Trophoblast cell (in vitro differentiated cells and primary cell): ENCODE data around the gene RNF150.

ENCODE experiments used
- DNase-seq, 2 donors: peaks; one replicate each; pipeline ENCODE4 v3.0.0-alpha.2; 2016
- H2AFZ ChIP-seq: 2 replicates; pipeline ENCODE4 v1.6.1; 2013; ENCODE audit warnings: low read length, moderate library complexity, mild to moderate bottlenecking; ENCODE audit not compliant: insufficient read depth, poor library complexity
- H2AK5ac ChIP-seq: 2 replicates; pipeline ENCODE4 v1.6.1; 2013; ENCODE audit warnings: mild to moderate bottlenecking, low read length
- H2BK120ac ChIP-seq: 2 replicates; pipeline ENCODE4 v1.6.1; 2013; ENCODE audit warnings: low read length, mild to moderate bottlenecking, moderate library complexity; ENCODE audit not compliant: insufficient read depth, poor library complexity
- H2BK12ac ChIP-seq: 2 replicates; pipeline ENCODE4 v1.6.1; 2013; ENCODE audit warnings: mild to moderate bottlenecking, low read length, moderate library complexity
- H2BK5ac ChIP-seq: 2 replicates; pipeline ENCODE4 v1.6.1; 2013; ENCODE audit warnings: low read length, low read depth, moderate library complexity, mild to moderate bottlenecking; ENCODE audit not compliant: poor library complexity
- H3K14ac ChIP-seq: 2 replicates; pipeline ENCODE4 v1.6.1; 2013; ENCODE audit warnings: mild to moderate bottlenecking, low read length
- H3K18ac ChIP-seq: 2 replicates; pipeline ENCODE4 v1.6.1; 2013; ENCODE audit warnings: mild to moderate bottlenecking, low read length
- H3K23ac ChIP-seq: 2 replicates; pipeline ENCODE4 v1.6.1; 2013; ENCODE audit warnings: low read length
- H3K27ac ChIP-seq: 2 replicates; pipeline ENCODE4 v1.5.1; 2013; ENCODE audit warnings: low read depth, mild to moderate bottlenecking, inconsistent platforms, low read length, moderate library complexity
- H3K27me3 ChIP-seq: 2 replicates; pipeline ENCODE4 v1.6.1; 2013; ENCODE audit warnings: inconsistent platforms, mild to moderate bottlenecking, low read length, moderate library complexity; ENCODE audit not compliant: insufficient read depth
- H3K36me3 ChIP-seq, 2 experiments: 1 replicate in 1 of 2; 2 replicates in 1 of 2; pipeline ENCODE4 v1.6.1; 2013; ENCODE audit warnings: low read length in 2 of 2, mild to moderate bottlenecking in 2 of 2, moderate library complexity in 1 of 2; ENCODE audit not compliant: insufficient read depth in 2 of 2, control insufficient read depth in 1 of 2
- H3K4ac ChIP-seq: 2 replicates; pipeline ENCODE4 v1.6.1; 2013; ENCODE audit warnings: low read depth, mild to moderate bottlenecking, low read length, moderate library complexity
- H3K4me1 ChIP-seq, 2 experiments: 1 replicate in 1 of 2; 2 replicates in 1 of 2; pipeline ENCODE4 v1.6.1; 2013; ENCODE audit warnings: low read length in 2 of 2, mild to moderate bottlenecking in 2 of 2, moderate library complexity in 1 of 2; ENCODE audit not compliant: insufficient read depth in 2 of 2, control insufficient read depth in 1 of 2
- H3K4me2 ChIP-seq: 2 replicates; pipeline ENCODE4 v1.6.1; 2013; ENCODE audit warnings: inconsistent platforms, mild to moderate bottlenecking, low read length, moderate library complexity
- H3K4me3 ChIP-seq: 2 replicates; pipeline ENCODE4 v1.5.1; 2013; ENCODE audit warnings: mild to moderate bottlenecking, low read depth, low read length, inconsistent platforms
- H3K79me1 ChIP-seq: one replicate; pipeline ENCODE4 v1.6.1; 2013; ENCODE audit warnings: low read length
- H3K79me2 ChIP-seq: 2 replicates; pipeline ENCODE4 v1.6.1; 2013; ENCODE audit warnings: low read length, mild to moderate bottlenecking; ENCODE audit not compliant: control insufficient read depth, insufficient read depth, poor library complexity
- H3K9ac ChIP-seq: 2 replicates; pipeline ENCODE4 v1.6.1; 2013; ENCODE audit warnings: mild to moderate bottlenecking, low read length
- H3K9me3 ChIP-seq: 2 replicates; pipeline ENCODE4 v1.6.1; 2013; ENCODE audit warnings: low read depth, mild to moderate bottlenecking, control low read depth, inconsistent platforms, low read length; ENCODE audit not compliant: insufficient read depth
- H4K12ac ChIP-seq: 2 replicates; pipeline ENCODE4 v1.6.1; 2013; ENCODE audit warnings: low read depth, mild to moderate bottlenecking, low read length, moderate library complexity
- H4K8ac ChIP-seq: 2 replicates; pipeline ENCODE4 v1.6.1; 2013; ENCODE audit warnings: low read depth, mild to moderate bottlenecking, low read length, moderate library complexity
- H4K91ac ChIP-seq: one replicate; pipeline ENCODE4 v1.6.1; 2013; ENCODE audit warnings: low read depth, mild to moderate bottlenecking, low read length, moderate library complexity
- WGBS: extraction: QIAGEN DNeasy Blood & Tissue Kit; methylation state at CpG from one replicate; pipeline ENCODE4 v1.1.7; 2013; ENCODE audit warnings: missing lambda C conversion rate; ENCODE audit not compliant: insufficient read length, insufficient coverage; ENCODE audit errors: extremely low coverage; 5-methylcytosine and 5-hydroxymethylcytosine counted together

The RNF150 gene

DNA sequence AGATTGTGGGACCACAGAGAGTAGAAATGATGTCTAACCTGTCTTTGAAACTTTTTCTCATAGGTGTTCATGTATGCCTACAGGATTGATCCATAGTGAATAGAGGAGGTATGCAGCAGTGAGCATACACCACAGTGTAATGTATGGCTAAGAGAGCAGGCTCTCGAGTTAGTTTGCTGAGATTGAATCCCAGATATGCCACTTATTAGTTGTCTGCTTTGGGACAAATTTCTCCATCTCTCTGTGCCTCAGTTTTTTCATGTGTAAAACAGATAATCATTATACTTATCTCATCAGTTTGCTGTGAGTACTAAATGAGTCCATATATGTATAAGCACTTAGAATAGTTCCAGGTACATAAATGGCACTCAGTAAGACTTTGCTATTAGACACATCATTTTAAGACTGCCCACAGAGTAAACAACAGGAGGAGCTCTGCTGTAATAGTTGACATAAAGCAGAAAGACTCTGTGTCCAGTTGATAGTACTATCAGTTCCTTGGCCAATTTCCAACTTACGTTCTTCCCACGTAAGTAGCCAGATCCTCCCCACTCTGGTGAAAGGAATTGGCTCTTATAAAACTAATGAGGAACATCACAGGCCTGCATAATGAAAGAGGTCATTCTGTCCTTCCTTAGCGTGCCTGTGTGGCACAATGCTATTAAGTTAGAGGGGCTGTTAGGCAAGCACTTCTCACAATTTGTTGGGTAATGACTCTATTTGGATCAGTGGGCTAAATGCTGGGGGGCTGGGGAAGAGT lies 20.7 kb upstream of the RNF150 start:
- Histone ChIP-seq H3K27ac (no peak overlapping the region), H2BK5ac (no peak overlapping the region), H3K14ac (no peak overlapping the region), H3K23ac (no peak overlapping the region), H3K4me2 (no peak overlapping the region), H4K91ac (no peak overlapping the region), H3K79me1 (peaks cover 2% of the 10 kb centered on the region), H3K18ac (no peak overlapping the region), H4K12ac (no peak overlapping the region), H3K9ac (no peak overlapping the region), H3K4me3 (no peak overlapping the region), H3K4ac (no peak overlapping the region), H3K27me3 (no peaks in the 10 kb centered on the region), H2BK12ac (no peak overlapping the region), H2BK120ac (no peak overlapping the region), H4K8ac (no peak overlapping the region), H2AK5ac (no peak overlapping the region), H3K79me2 (no peaks in the 10 kb centered on the region), H3K9me3 (no peaks in the 10 kb centered on the region), H3K4me1 (peaks cover 0 to 6% of the 10 kb centered on the region in 2 experiments), H2AFZ (no peak overlapping the region), H3K36me3 (no peaks in the 10 kb centered on the region)
- no peak for DNase-seq
- WGBS, result no CpG with 5 or more reads among the region's 4 CpGs

DNA sequence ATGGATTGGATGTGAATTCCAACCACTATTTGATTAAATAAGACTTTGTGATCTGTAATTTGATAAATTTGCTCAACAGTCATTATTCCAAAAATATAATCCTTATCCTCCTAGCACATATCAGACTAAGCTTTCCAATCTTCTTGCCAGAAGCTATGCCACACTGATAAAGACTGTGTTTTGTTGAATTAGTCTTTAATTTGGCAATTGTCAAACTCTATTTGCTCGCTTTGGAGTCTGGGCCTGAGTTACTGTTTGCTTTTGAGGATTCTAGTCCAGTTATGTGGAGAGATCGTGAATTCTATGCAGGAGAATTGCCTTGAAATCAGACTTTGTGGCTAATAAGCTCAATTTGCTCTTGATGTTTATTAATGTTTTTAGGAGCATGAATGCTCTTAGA lies 10.9 kb upstream of the RNF150 start:
- Histone ChIP-seq H2AK5ac (no peak overlapping the region), H3K36me3 (no peaks in the 10 kb centered on the region), H3K9ac (no peak overlapping the region), H2BK120ac (no peak overlapping the region), H4K8ac (no peak overlapping the region), H3K79me2 (no peaks in the 10 kb centered on the region), H3K27ac (no peak overlapping the region), H3K9me3 (no peaks in the 10 kb centered on the region), H4K91ac (no peak overlapping the region), H2AFZ (no peak overlapping the region), H2BK5ac (no peak overlapping the region), H3K4me1 (no peaks in the 10 kb centered on the region), H3K27me3 (no peaks in the 10 kb centered on the region), H3K79me1 (no peaks in the 10 kb centered on the region), H3K14ac (no peak overlapping the region), H3K4me2 (no peak overlapping the region), H2BK12ac (no peak overlapping the region), H3K4me3 (no peak overlapping the region), H3K18ac (no peak overlapping the region), H3K4ac (no peak overlapping the region), H3K23ac (no peak overlapping the region), H4K12ac (no peak overlapping the region)
- DNase-seq, result no peak
- WGBS, result no CpG with 5 or more reads among the region's 2 CpGs

GRCh38 chr4:141142423-141142822 lies 9.2 kb upstream of the RNF150 start:
- Histone ChIP-seq H3K4me1 (no peaks in the 10 kb centered on the region), H2AK5ac (no peak overlapping the region), H3K79me1 (no peaks in the 10 kb centered on the region), H3K4ac (no peak overlapping the region), H2BK120ac (no peak overlapping the region), H4K91ac (no peak overlapping the region), H3K36me3 (no peaks in the 10 kb centered on the region), H2AFZ (no peak overlapping the region), H3K4me2 (no peak overlapping the region), H3K18ac (no peak overlapping the region), H4K8ac (no peak overlapping the region), H3K9ac (no peak overlapping the region), H3K27me3 (no peaks in the 10 kb centered on the region), H3K23ac (no peak overlapping the region), H3K9me3 (no peaks in the 10 kb centered on the region), H3K79me2 (no peaks in the 10 kb centered on the region), H2BK12ac (no peak overlapping the region), H3K4me3 (no peak overlapping the region), H4K12ac (no peak overlapping the region), H2BK5ac (no peak overlapping the region), H3K14ac (no peak overlapping the region), H3K27ac (no peak overlapping the region)
- no CpG with 5 or more reads among the region's 7 CpGs for WGBS
- no peak for DNase-seq

GRCh38 chr4:141140391-141141200 lies 7.3 kb upstream of the RNF150 start:
- Histone ChIP-seq H3K4ac (no peak overlapping the region), H2AK5ac (no peak overlapping the region), H3K27me3 (no peaks in the 10 kb centered on the region), H3K9ac (no peak overlapping the region), H3K18ac (no peak overlapping the region), H3K14ac (no peak overlapping the region), H3K4me1 (no peaks in the 10 kb centered on the region), H4K8ac (no peak overlapping the region), H3K79me2 (no peaks in the 10 kb centered on the region), H3K36me3 (no peaks in the 10 kb centered on the region), H4K91ac (no peak overlapping the region), H2BK5ac (no peak overlapping the region), H3K79me1 (no peaks in the 10 kb centered on the region), H4K12ac (no peak overlapping the region), H3K9me3 (no peaks in the 10 kb centered on the region), H3K4me3 (no peak overlapping the region), H2BK12ac (no peak overlapping the region), H2BK120ac (no peak overlapping the region), H2AFZ (no peak overlapping the region), H3K27ac (no peak overlapping the region), H3K4me2 (no peak overlapping the region), H3K23ac (no peak overlapping the region)
- no CpG with 5 or more reads among the region's 3 CpGs for WGBS
- no peak for DNase-seq
